Neutrophil (primary cell): Measurements from ENCODE around the gene ARAP2.

Experiments used
- H3K27ac ChIP-seq: fragments of 200-600 bp; sonication (generic); 2 replicates; pipeline ENCODE4 v1.5.1; 2016; ENCODE audit warnings: mild to moderate bottlenecking, moderate library complexity
- H3K27me3 ChIP-seq: fragments of 200-600 bp; sonication (generic); 2 replicates; pipeline ENCODE4 v1.6.0; 2016; ENCODE audit warnings: mild to moderate bottlenecking
- H3K36me3 ChIP-seq: fragments of 200-600 bp; sonication (generic); 2 replicates; pipeline ENCODE4 v1.5.1; 2017
- H3K4me1 ChIP-seq, 2 experiments: fragments of 200-600 bp in 1 of 2; sonication (generic) in 1 of 2; 1 replicate in 1 of 2; 2 replicates in 1 of 2; pipeline versions ENCODE4 v1.5.1 to v1.6.1; 2013 to 2016; ENCODE audit warnings: low read depth in 1 of 2, low read length in 1 of 2, mild to moderate bottlenecking in 1 of 2, moderate library complexity in 1 of 2; ENCODE audit not compliant: control insufficient read depth in 1 of 2, insufficient read depth in 1 of 2
- H3K4me3 ChIP-seq, 2 experiments: fragments of 200-600 bp in 1 of 2; sonication (generic) in 1 of 2; 1 replicate in 1 of 2; 2 replicates in 1 of 2; pipeline ENCODE4 v1.5.1; 2013 to 2016; ENCODE audit warnings: low read depth in 1 of 2, low read length in 1 of 2, mild to moderate bottlenecking in 1 of 2, moderate library complexity in 1 of 2
- H3K9me3 ChIP-seq: fragments of 200-600 bp; sonication (generic); 2 replicates; pipeline ENCODE4 v1.5.1; 2016
- CTCF ChIP-seq: fragments of 200-600 bp; sonication (generic); IDR thresholded peaks from 2 replicates; pipeline ENCODE4 v1.5.1; 2016; ENCODE audit warnings: antibody characterized with exemption

ARAP2 gene

GRCh38 chr4:36213977-36214376 lies 30.3 kb downstream of the ARAP2 start:
- Histone ChIP-seq H3K36me3 (peaks cover 24% of the 10 kb centered on the region), H3K4me3 (no peak overlapping the region), H3K4me1 (peaks cover 8 to 20% of the 10 kb centered on the region in 2 experiments), H3K9me3 (no peaks in the 10 kb centered on the region), H3K27ac (no peak overlapping the region), H3K27me3 (no peaks in the 10 kb centered on the region)
- TF ChIP-seq CTCF, result no peak

GRCh38 chr4:36211084-36211483 lies 33.2 kb downstream of the ARAP2 start:
- peaks cover 8 to 16% of the 10 kb centered on the region in 2 experiments for H3K4me1 ChIP-seq
- H3K4me3 ChIP-seq, result no peak overlapping the region
- no peaks in the 10 kb centered on the region for H3K27me3 ChIP-seq
- H3K36me3 ChIP-seq, result peaks cover 36% of the 10 kb centered on the region
- no peaks in the 10 kb centered on the region for H3K9me3 ChIP-seq
- H3K27ac ChIP-seq, result peak overlapping the region; percentile 42
- no peak for TF ChIP-seq CTCF

- no peak for TF ChIP-seq CTCF
- Histone ChIP-seq H3K36me3 (peaks cover 36% of the 10 kb centered on the region), H3K4me3 (no peak overlapping the region), H3K27me3 (no peaks in the 10 kb centered on the region), H3K9me3 (no peaks in the 10 kb centered on the region), H3K27ac (no peak overlapping the region), H3K4me1 (peaks cover 8 to 16% of the 10 kb centered on the region in 2 experiments)
Observed at GRCh38 chr4:36209941-36210649, 34.2 kb downstream of the ARAP2 start.

- no peaks in the 10 kb centered on the region for H3K9me3 ChIP-seq
- peaks cover 42% of the 10 kb centered on the region for H3K36me3 ChIP-seq
- H3K4me1 ChIP-seq, result peaks cover 8 to 16% of the 10 kb centered on the region in 2 experiments
- H3K27ac ChIP-seq, result no peak overlapping the region
- H3K27me3 ChIP-seq, result no peaks in the 10 kb centered on the region
- no peak overlapping the region for H3K4me3 ChIP-seq
- no peak for TF ChIP-seq CTCF
Observed at GRCh38 chr4:36208893-36209473, 35.3 kb downstream of the ARAP2 start.

GRCh38 chr4:36207831-36208520 lies 36.3 kb downstream of the ARAP2 start:
- Histone ChIP-seq H3K4me1 (peaks cover 8 to 16% of the 10 kb centered on the region in 2 experiments), H3K9me3 (no peaks in the 10 kb centered on the region), H3K4me3 (no peak overlapping the region), H3K36me3 (peaks cover 42% of the 10 kb centered on the region), H3K27me3 (no peaks in the 10 kb centered on the region), H3K27ac (no peak overlapping the region)
- no peak for TF ChIP-seq CTCF
